SK-N-SH (cell line): ENCODE data around the gene PHGDH. TPM values are rescaled to one million over a fixed set of nuclear protein-coding genes. Genes with fewer than 3 reads are reported as not detected.

Source experiments
- CTCF ChIA-PET: fragments of 300-600, 350-600 bp; formaldehyde crosslinking; extraction: SDS; loops from one replicate; lab custom pipeline; 2021; lab: Yijun Ruan, JAX
- POLR2A ChIA-PET: fragments of 350-600 bp; sonication (Branson Sonifier 250); formaldehyde crosslinking; extraction: SDS; loops from one replicate; lab custom pipeline; 2020; ENCODE audit warnings: antibody characterized with exemption, inconsistent platforms; lab: Yijun Ruan, JAX
- DNase-seq: peaks from one replicate; pipeline ENCODE4 v3.0.0; 2012
- H2AFZ ChIP-seq: fragments of 200-600 bp; sonication (generic); 2 replicates; pipeline ENCODE4 v1.8.1; 2016; ENCODE audit warnings: antibody characterized with exemption, mild to moderate bottlenecking, low read depth
- H3F3A ChIP-seq: fragments of 200-600 bp; sonication (generic); replicated peaks from 2 replicates; pipeline ENCODE3; 2016; ENCODE audit warnings: antibody characterized with exemption, mild to moderate bottlenecking; ENCODE audit not compliant: insufficient read depth
- H3K27ac ChIP-seq, 2 experiments: fragments of 200-500 bp in 1 of 2; fragments of 200-600 bp in 1 of 2; sonication (Bioruptor generic) in 1 of 2; sonication (generic), shearing (Covaris generic) in 1 of 2; 2 replicates each; pipeline versions ENCODE4 v1.5.1 to v1.6.1; 2014 to 2016; ENCODE audit warnings: low read depth in 2 of 2, inconsistent platforms in 1 of 2, low read length in 1 of 2, mild to moderate bottlenecking in 1 of 2, mixed read lengths in 1 of 2
- H3K27me3 ChIP-seq: fragments of 200-600 bp; sonication (generic), shearing (Covaris generic); 2 replicates; pipeline ENCODE4 v1.6.1; 2016; ENCODE audit warnings: mixed run types; ENCODE audit not compliant: insufficient read depth
- H3K36me3 ChIP-seq, 2 experiments: fragments of 200-500 bp in 1 of 2; fragments of 200-600 bp in 1 of 2; sonication (Bioruptor generic) in 1 of 2; sonication (generic) in 1 of 2; replicated peaks in 1 of 2; 2 replicates each; pipeline versions ENCODE3 to v1.5.1; 2014 to 2016; ENCODE audit warnings: low read length in 1 of 2, mild to moderate bottlenecking in 1 of 2; ENCODE audit not compliant: insufficient read depth in 2 of 2, control insufficient read depth in 1 of 2
- H3K4me1 ChIP-seq, 2 experiments: fragments of 200-500 bp in 1 of 2; fragments of 200-600 bp in 1 of 2; sonication (Bioruptor generic) in 1 of 2; sonication (generic), shearing (Covaris generic) in 1 of 2; 2 replicates each; pipeline versions ENCODE4 v1.5.1 to v1.6.1; 2014 to 2016; ENCODE audit warnings: low read depth in 1 of 2, low read length in 1 of 2, mixed run types in 1 of 2; ENCODE audit not compliant: insufficient read depth in 2 of 2, control insufficient read depth in 1 of 2
- H3K4me2 ChIP-seq: fragments of 200-600 bp; sonication (generic), shearing (Covaris generic); 2 replicates; pipeline ENCODE4 v1.6.1; 2017; ENCODE audit warnings: mixed run types
- H3K4me3 ChIP-seq, 2 experiments: fragments of 200-500 bp in 1 of 2; fragments of 200-600 bp in 1 of 2; sonication (Bioruptor generic) in 1 of 2; sonication (generic), shearing (Covaris generic) in 1 of 2; 2 replicates each; pipeline versions ENCODE4 v1.5.1 to v1.8.1; 2014 to 2016; ENCODE audit warnings: low read depth in 2 of 2, inconsistent platforms in 1 of 2, low read length in 1 of 2, mild to moderate bottlenecking in 1 of 2, mixed read lengths in 1 of 2, moderate library complexity in 1 of 2
- H3K79me2 ChIP-seq: fragments of 200-600 bp; sonication (generic); 2 replicates; pipeline ENCODE4 v1.8.1; 2017; ENCODE audit warnings: mild to moderate bottlenecking; ENCODE audit not compliant: insufficient read depth
- H3K9ac ChIP-seq: fragments of 200-600 bp; sonication (generic); 2 replicates; pipeline ENCODE4 v1.6.1; 2017; ENCODE audit warnings: mixed run types
- H3K9me2 ChIP-seq: fragments of 200-600 bp; sonication (generic); 2 replicates; pipeline ENCODE4 v1.6.1; 2017; ENCODE audit warnings: mixed run types
- H3K9me3 ChIP-seq: fragments of 200-600 bp; sonication (generic); 2 replicates; pipeline ENCODE4 v1.6.1; 2017; ENCODE audit warnings: mixed run types, mild to moderate bottlenecking, moderate library complexity
- H4K20me1 ChIP-seq: fragments of 200-600 bp; sonication (generic); 2 replicates; pipeline ENCODE4 v1.6.1; 2017; ENCODE audit warnings: mild to moderate bottlenecking, mixed run types; ENCODE audit not compliant: insufficient read depth
- EP300 ChIP-seq, 2 experiments: IDR thresholded peaks; 2 replicates each; pipeline versions ENCODE4 v1.4.0 to v1.6.1; 2012; ENCODE audit warnings: borderline replicate concordance in 1 of 2, low read depth in 1 of 2, low read length in 1 of 2
- EZH2phosphoT487 ChIP-seq: fragments of 200-600 bp; sonication (generic); IDR thresholded peaks from 2 replicates; pipeline ENCODE4 v1.6.1; 2017; ENCODE audit warnings: low read depth, mixed run types, mild to moderate bottlenecking, antibody characterized with exemption, moderate library complexity, borderline replicate concordance
- FOXJ3 ChIP-seq: sonication (generic); formaldehyde crosslinking; IDR thresholded peaks from 2 replicates; pipeline ENCODE4 v1.5.1; 2020; ENCODE audit warnings: mild to moderate bottlenecking, missing genetic modification reagents
- FOXM1 ChIP-seq: IDR thresholded peaks from 2 replicates; pipeline ENCODE4 v1.4.0; 2012; ENCODE audit warnings: low read depth, mild to moderate bottlenecking
- GABPA ChIP-seq: IDR thresholded peaks from 2 replicates; pipeline ENCODE4 v1.4.0; 2012; ENCODE audit warnings: low read depth, mild to moderate bottlenecking
- JUND ChIP-seq: IDR thresholded peaks from 2 replicates; pipeline ENCODE4 v1.4.0; 2012
- MAX ChIP-seq: IDR thresholded peaks from 2 replicates; pipeline ENCODE4 v1.4.0; 2012; ENCODE audit warnings: low read depth
- PBX3 ChIP-seq: IDR thresholded peaks from 2 replicates; pipeline ENCODE4; 2012
- POLR2AphosphoS5 ChIP-seq: IDR thresholded peaks from 2 replicates; pipeline ENCODE4 v1.6.1; 2012; ENCODE audit warnings: low read depth, low read length
- RCOR1 ChIP-seq: fragments of 150-350 bp; IDR thresholded peaks from 2 replicates; pipeline ENCODE4 v1.6.1; 2017; ENCODE audit warnings: antibody characterized with exemption, low read length
- REST ChIP-seq: IDR thresholded peaks from 2 replicates; pipeline ENCODE4 v1.6.1; 2012; ENCODE audit warnings: mild to moderate bottlenecking, low read depth, low read length, moderate library complexity
- RXRA ChIP-seq: IDR thresholded peaks from 2 replicates; pipeline ENCODE4 v1.4.0; 2012; ENCODE audit warnings: low read depth, mild to moderate bottlenecking, borderline replicate concordance
- SIN3A ChIP-seq: IDR thresholded peaks from 2 replicates; pipeline ENCODE4 v1.6.1; 2012; ENCODE audit warnings: low read depth, mild to moderate bottlenecking, low read length, moderate library complexity, borderline replicate concordance
- USF2 ChIP-seq: fragments of 150-350 bp; IDR thresholded peaks from 2 replicates; pipeline ENCODE4 v1.6.1; 2017; ENCODE audit warnings: antibody characterized with exemption, low read length, low read depth, borderline replicate concordance
- WGBS: methylation state at CpG from one replicate; pipeline ENCODE4 v1.1.6; 2017; ENCODE audit warnings: low lambda C conversion rate; 5-methylcytosine and 5-hydroxymethylcytosine counted together
- polyA plus RNA-seq, 3 experiments: library from polyadenylated mRNA; depleted of rRNA; stranded (reverse); fragments of >200 nt; gene quantifications; 2 replicates each; pipeline ENCODE4 v1.2.3, GENCODE V29; 2012

The PHGDH gene
- polyA plus RNA-seq, 1 of the 3 experiments (the other 2 are of a cell fraction) = 30.2 TPM

GRCh38 chr1:119778359-119778758 is 66.6 kb downstream of the PHGDH start:
- Histone ChIP-seq H3K4me3 (no peak overlapping the region), H3K36me3 (no peaks in the 10 kb centered on the region), H3K4me1 (peaks cover 0 to 5% of the 10 kb centered on the region in 2 experiments; a peak in 2 of 4 replicates), H3K4me2 (no peak overlapping the region), H2AFZ (no peak overlapping the region), H4K20me1 (no peaks in the 10 kb centered on the region), H3K27me3 (no peaks in the 10 kb centered on the region; the same call in 1 of the 2 replicates), H3K27ac (no peak overlapping the region), H3K9me2 (no peaks in the 10 kb centered on the region), H3K9ac (no peak overlapping the region), H3K79me2 (no peaks in the 10 kb centered on the region), H3K9me3 (no peaks in the 10 kb centered on the region), H3F3A (no peaks in the 10 kb centered on the region)
- no peak for TF ChIP-seq USF2
- TF ChIP-seq JUND = no peak
- TF ChIP-seq EP300 (IDR thresholded peaks at IDR 0.05; ENCODE audit: borderline replicate concordance in 1 of 2, low read depth in 1 of 2, low read length in 1 of 2) = no peak
- no peak for TF ChIP-seq GABPA
- TF ChIP-seq FOXM1 = no peak
- no peak for TF ChIP-seq POLR2AphosphoS5
- TF ChIP-seq RCOR1 = no peak
- no peak for TF ChIP-seq PBX3
- TF ChIP-seq EZH2phosphoT487 = no peak
- TF ChIP-seq SIN3A = no peak
- no peak for TF ChIP-seq REST
- no peak for TF ChIP-seq MAX
- no peak for TF ChIP-seq FOXJ3 (CRISPR knock-in tag)
- no peak for TF ChIP-seq RXRA
- WGBS = 85% methylated on average over 6 of the region's 6 CpGs
- ChIA-PET POLR2A (no interaction called here), CTCF (interaction anchor here (2.6 kb wide), 1 partner anchor 30 kb away, joined by 9 read pairs; no protein-coding TSS in a partner anchor)
- DNase-seq = no peak
